Naive B cell (primary cell): ENCODE data around the gene NUP58. TPM values are rescaled to one million over a fixed set of nuclear protein-coding genes. Genes with fewer than 3 reads are reported as not detected.

Experiments
- ATAC-seq, 2 donors: fragments of 150-1000 bp; cut with Tn5 transposase; 2 replicates each; pipeline ENCODE4 v1.10.0; 2021; ENCODE audit warnings: low read depth in 2 of 2, mild to moderate bottlenecking in 2 of 2, moderate library complexity in 2 of 2
- DNase-seq: peaks from one replicate; pipeline ENCODE4 v3.0.0; 2022
- H3K27ac Mint-ChIP-seq, 6 donors: one replicate each; pipeline ENCODE4 v1.8.0; 2020 to 2022; ENCODE audit warnings: mild to moderate bottlenecking in 6 of 6, mixed read lengths in 6 of 6, moderate library complexity in 5 of 6, inconsistent platforms in 2 of 6
- H3K27me3 Mint-ChIP-seq, 3 donors: one replicate each; pipeline ENCODE4 v1.8.0; 2021 to 2022; ENCODE audit warnings: mixed read lengths in 3 of 3, mild to moderate bottlenecking in 1 of 3
- H3K36me3 Mint-ChIP-seq, 2 donors: one replicate each; pipeline ENCODE4 v1.8.0; 2020 to 2022; ENCODE audit warnings: mixed read lengths in 2 of 2, inconsistent platforms in 1 of 2, mild to moderate bottlenecking in 1 of 2
- H3K4me1 Mint-ChIP-seq, 3 donors: one replicate each; pipeline ENCODE4 v1.8.0; 2020 to 2022; ENCODE audit warnings: mixed read lengths in 3 of 3, inconsistent platforms in 1 of 3, mild to moderate bottlenecking in 1 of 3, moderate library complexity in 1 of 3
- H3K4me3 Mint-ChIP-seq, 8 donors: one replicate each; pipeline ENCODE4 v1.8.0; 2020 to 2022; ENCODE audit warnings: mild to moderate bottlenecking in 8 of 8, mixed read lengths in 8 of 8, moderate library complexity in 8 of 8, inconsistent platforms in 2 of 8
- H3K9me3 Mint-ChIP-seq, 7 donors: one replicate each; pipeline ENCODE4 v1.8.0; 2020 to 2022; ENCODE audit warnings: mixed read lengths in 7 of 7, mild to moderate bottlenecking in 5 of 7, inconsistent platforms in 2 of 7, moderate library complexity in 1 of 7
- polyA plus RNA-seq, 6 donors: library from polyadenylated mRNA; unstranded; fragments of 300-500 nt; fragmentation: Illumina TruSeq; gene quantifications; one replicate each; pipeline ENCODE4 v1.2.3, GENCODE V29; 2021; ENCODE audit warnings: low read depth in 6 of 6

NUP58 gene
- polyA plus RNA-seq, 6 donors from 2014 or later: 14.5 to 24.9 (median 20.6) TPM

DNA sequence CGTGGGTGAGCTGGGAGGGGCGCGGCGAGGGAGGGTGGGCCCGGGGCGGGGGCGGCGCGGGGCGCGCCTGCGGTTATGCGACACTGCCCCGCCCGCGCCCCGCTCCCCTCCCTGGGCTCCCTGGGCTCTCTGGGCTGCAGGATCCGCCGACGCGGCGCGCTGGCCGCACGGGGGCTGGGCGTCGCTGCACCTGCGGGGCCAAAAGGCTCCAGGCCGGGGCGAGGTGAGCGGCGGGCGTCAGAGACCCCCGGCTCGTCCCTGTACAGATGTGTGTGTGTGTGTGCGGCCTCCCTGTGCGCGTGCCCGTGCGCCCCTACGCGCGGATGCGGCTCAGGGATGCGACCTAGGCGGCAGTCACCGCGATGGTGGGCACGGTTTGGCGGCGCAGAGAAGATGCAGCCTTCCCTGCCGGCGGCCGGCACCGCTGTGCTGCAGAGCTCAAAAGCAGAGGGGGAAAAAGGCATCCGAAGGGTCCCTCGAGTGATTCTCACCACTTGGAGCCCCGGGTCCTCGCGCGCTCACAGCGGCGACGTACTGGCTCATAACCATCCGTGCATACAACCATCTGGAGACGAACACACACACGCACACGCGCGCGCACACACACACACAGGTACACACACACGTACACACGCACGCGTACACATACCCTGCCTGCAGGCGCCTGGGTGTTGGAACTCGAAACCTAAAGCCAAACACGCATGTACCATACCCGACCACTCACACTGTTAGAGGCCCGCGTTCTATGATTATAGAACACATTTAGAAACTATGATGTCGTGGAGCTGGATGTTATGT lies 71.1 kb downstream of the NUP58 start:
- no peaks in the 10 kb centered on the region for H3K36me3 Mint-ChIP-seq
- no peak overlapping the region for H3K27ac Mint-ChIP-seq
- H3K9me3 Mint-ChIP-seq: peaks cover 0 to 3% (median 0%) of the 10 kb centered on the region in 7 donors
- no peak for DNase-seq
- ATAC-seq: peak in 1 of 2 donors; percentile 18
- peaks cover 4 to 9% (median 8%) of the 10 kb centered on the region in 3 donors for H3K4me1 Mint-ChIP-seq
- H3K4me3 Mint-ChIP-seq: peak overlapping the region in 5 of 8 donors; percentile 22 to 80 (median 49)
- peaks cover 67 to 71% (median 70%) of the 10 kb centered on the region in 3 donors for H3K27me3 Mint-ChIP-seq

DNA sequence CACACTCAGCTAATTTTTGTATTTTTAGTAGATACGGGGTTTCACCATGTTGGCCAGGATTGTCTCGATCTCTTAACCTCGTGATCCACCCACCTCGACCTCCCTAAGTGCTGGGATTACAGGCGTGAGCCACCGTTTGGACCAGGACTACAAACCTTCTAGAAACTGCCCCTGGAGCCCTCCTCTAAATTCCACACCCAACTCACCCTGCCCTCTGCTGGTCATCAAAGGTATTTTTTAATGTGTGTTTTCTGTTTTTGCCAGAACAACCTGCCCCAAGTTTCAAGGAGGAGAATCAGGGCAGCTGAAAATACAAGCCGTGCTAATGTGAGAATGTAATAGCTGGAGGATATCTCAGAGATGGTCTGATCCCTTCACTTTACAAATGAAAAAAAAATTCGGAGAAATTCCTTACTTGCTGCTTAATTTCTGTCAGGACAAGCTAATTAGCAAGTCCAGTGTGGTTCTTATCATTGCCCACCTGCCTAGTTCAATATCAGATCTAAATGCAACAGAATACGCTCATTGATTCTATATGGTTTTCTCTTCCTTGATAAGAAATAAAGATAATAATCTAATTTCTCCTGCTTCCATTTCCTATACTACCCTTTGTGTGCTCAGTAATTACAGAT lies 74.4 kb downstream of the NUP58 start:
- Mint-ChIP-seq H3K4me3 (no peak overlapping the region), H3K4me1 (peaks cover 4 to 8% (median 4%) of the 10 kb centered on the region in 3 donors), H3K36me3 (no peaks in the 10 kb centered on the region), H3K9me3 (peaks cover 0 to 3% (median 0%) of the 10 kb centered on the region in 7 donors), H3K27me3 (peaks cover 46 to 63% (median 59%) of the 10 kb centered on the region in 3 donors), H3K27ac (no peak overlapping the region)
- DNase-seq (peak; percentile 43), ATAC-seq (no peak)

DNA sequence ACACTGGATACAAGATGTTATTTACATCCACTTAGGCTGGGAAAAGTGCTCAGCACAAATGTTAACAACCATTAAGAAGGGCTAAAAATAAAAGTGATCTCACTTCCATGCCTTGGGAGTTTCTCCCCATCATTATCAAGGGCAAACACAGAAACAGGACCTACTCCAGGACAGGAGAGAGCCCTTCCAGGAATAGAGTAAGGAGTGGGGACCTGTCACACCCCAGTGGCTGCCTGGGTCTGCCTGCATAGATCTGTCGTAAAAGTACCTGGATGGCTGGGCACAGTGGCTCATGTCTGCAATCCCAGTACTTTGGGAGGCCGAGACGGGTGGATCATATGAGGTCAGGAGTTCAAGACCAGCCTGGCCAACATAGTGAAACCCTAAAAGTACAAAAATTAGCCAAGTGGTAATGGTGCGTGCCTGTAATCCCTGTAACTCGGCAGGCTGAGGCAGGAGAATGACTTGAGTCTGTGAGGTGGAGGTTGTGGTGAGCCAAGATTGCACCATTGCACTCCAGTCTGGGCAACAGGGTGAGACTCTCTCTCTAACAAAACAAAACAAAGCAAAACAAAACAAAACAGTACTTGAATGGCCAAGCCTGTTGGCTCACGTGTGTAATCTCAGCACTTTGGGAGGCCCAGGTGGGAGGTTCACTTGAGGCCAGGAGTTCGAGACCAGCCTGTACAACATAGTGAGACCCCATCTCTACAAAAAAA lies 76.0 kb downstream of the NUP58 start:
- Mint-ChIP-seq H3K36me3 (no peaks in the 10 kb centered on the region), H3K27ac (no peak overlapping the region), H3K4me1 (peaks cover 0 to 4% (median 1%) of the 10 kb centered on the region in 3 donors), H3K9me3 (no peaks in the 10 kb centered on the region), H3K4me3 (no peak overlapping the region), H3K27me3 (peaks cover 47 to 66% (median 61%) of the 10 kb centered on the region in 3 donors)
- no peak for ATAC-seq
- no peak for DNase-seq

DNA sequence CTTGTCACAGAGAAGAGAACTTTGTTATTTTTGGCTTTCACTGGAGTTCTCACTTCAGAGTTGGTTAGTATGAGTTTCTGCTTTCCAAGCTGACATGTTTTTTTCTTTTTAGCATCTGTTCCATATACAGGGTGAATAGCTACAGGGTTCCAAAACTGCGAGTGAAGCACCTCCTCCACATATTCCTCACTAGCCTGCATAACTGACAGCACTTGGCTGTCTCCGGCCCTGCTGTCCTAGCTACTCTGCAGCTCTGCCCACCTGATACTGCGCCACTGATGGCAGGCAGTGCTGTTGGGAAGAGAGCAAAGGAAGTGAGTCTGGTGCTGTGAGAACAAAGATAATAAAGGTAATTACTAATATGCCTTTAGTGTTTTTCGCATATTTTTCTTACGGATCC lies 77.1 kb downstream of the NUP58 start:
- no peak overlapping the region for H3K4me3 Mint-ChIP-seq
- H3K27ac Mint-ChIP-seq: no peak overlapping the region
- no peaks in the 10 kb centered on the region for H3K9me3 Mint-ChIP-seq
- H3K36me3 Mint-ChIP-seq: no peaks in the 10 kb centered on the region
- peaks cover 41 to 58% (median 56%) of the 10 kb centered on the region in 3 donors for H3K27me3 Mint-ChIP-seq
- ATAC-seq (no peak), DNase-seq (no peak)
- H3K4me1 Mint-ChIP-seq: peaks cover 0 to 4% (median 1%) of the 10 kb centered on the region in 3 donors

DNA sequence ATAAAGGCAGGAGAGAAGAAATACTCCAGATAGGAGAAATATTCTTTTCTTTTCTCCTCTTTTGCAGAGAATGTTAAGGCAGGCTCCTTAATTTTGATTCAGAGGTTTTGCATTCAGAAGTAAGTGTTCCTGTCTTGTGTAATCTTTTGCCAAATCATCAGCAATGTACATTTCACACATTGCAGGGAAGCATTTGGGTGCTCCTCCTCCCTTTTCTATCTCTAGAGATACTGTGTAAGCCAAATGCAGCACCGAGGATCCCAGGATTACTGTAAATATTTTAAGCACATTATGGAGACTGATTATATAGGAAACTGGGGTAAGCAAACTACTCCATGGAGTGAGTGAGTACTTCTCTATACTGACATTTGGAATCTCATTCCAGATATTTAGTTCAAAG lies 77.6 kb downstream of the NUP58 start:
- peaks cover 0 to 4% (median 1%) of the 10 kb centered on the region in 3 donors for H3K4me1 Mint-ChIP-seq

DNA sequence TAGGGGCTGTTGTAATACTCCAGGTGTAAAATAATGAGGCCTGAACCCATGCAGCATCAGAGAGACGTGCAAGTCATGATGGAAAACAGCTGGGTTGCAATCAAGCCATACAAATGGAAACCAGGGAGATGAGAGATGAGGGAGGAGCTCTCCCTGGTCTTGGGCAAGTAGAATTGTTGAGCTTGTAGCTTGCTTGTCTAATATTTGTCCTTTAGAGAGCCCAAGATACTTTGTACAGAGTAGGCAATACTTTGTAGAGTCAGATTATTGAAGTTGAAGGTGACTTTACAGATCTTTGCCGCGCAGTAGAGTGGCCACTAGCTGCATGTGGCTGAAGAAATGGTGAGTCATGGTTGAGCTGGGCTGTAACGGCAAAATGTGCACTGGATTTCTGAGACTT lies 78.7 kb downstream of the NUP58 start:
- Mint-ChIP-seq H3K4me3 (no peak overlapping the region), H3K4me1 (peaks cover 0 to 4% (median 1%) of the 10 kb centered on the region in 3 donors), H3K36me3 (no peaks in the 10 kb centered on the region), H3K27me3 (peaks cover 35 to 59% (median 52%) of the 10 kb centered on the region in 3 donors), H3K9me3 (peaks cover 0 to 4% (median 0%) of the 10 kb centered on the region in 7 donors), H3K27ac (no peak overlapping the region)
- DNase-seq (no peak), ATAC-seq (no peak)

More for the DNA sequence above, 77.6 kb downstream of the NUP58 start:
- DNase-seq (no peak), ATAC-seq (no peak)
- Mint-ChIP-seq H3K27me3 (peaks cover 40 to 58% (median 52%) of the 10 kb centered on the region in 3 donors), H3K27ac (no peak overlapping the region), H3K36me3 (no peaks in the 10 kb centered on the region), H3K4me3 (no peak overlapping the region), H3K9me3 (no peaks in the 10 kb centered on the region)

DNA sequence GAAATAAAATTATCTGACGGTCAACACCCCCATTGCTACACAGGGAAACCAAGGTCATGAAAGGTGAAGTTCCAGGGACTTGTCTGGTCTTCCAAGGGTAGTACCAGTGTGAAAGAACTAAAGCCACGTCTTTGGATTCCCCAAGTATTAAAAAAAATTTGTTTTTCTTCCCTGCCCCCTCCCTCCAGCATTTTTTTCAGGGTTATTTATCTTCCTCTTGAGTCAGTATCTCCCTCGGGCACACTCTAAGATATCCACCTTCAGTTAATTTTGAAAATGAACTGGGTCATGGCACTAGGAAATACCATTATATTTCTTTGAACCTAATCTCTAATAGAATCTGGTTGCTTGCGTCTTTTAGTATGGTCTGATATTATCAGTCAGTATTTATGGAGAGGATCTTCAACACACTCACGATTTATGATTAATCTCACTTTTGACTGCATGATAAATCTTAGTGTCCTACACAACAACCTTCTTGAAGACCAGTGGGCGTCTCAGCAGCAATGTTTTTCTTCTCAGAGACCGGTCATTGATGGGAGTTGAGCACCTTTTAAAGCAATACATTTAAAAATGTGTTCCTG lies 79.4 kb downstream of the NUP58 start:
- H3K36me3 Mint-ChIP-seq: no peaks in the 10 kb centered on the region
- H3K27me3 Mint-ChIP-seq: peaks cover 28 to 52% (median 46%) of the 10 kb centered on the region in 3 donors
- peaks cover 0 to under 1% (median 0%) of the 10 kb centered on the region in 3 donors for H3K4me1 Mint-ChIP-seq
- no peak overlapping the region for H3K4me3 Mint-ChIP-seq
- ATAC-seq: no peak
- DNase-seq: no peak
- peaks cover 0 to 4% (median 0%) of the 10 kb centered on the region in 7 donors for H3K9me3 Mint-ChIP-seq
- H3K27ac Mint-ChIP-seq: no peak overlapping the region

DNA sequence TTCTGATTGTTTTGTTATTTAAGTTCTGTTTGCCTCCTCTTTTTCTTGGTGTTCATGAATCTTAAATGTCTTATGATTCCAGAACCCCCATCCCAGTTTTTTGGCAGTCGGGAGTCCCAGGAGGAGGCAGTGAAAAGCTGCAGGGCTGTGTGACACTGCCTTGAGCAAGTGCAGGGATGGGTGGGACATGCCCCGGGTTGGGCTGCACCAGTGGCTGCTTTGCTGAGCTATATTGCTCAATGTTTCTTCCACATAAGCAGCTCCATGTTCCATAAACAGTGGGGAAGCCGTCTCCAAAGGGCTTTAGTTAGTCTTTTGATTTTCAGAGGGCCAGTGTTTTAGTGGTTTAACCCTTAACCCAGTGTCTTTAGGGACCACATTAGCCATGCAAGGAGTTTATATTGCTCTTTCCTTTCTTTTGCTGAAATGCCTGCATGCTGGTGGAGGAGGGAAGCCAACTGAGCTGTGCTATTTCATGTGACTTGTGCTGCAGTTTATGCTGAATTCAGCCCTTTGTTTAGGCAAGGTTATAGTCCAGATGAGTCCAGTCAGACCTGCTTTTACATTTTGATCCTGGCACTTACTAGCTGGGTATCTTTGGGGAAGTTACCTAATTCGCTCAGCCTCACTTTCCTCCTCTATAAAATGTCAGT lies 83.5 kb downstream of the NUP58 start:
- Mint-ChIP-seq H3K4me1 (no peaks in the 10 kb centered on the region), H3K36me3 (no peaks in the 10 kb centered on the region), H3K9me3 (peaks cover 0 to 4% (median 0%) of the 10 kb centered on the region in 7 donors), H3K27ac (no peak overlapping the region), H3K4me3 (no peak overlapping the region), H3K27me3 (peaks cover 30 to 52% (median 52%) of the 10 kb centered on the region in 3 donors)
- DNase-seq: no peak
- ATAC-seq: no peak

DNA sequence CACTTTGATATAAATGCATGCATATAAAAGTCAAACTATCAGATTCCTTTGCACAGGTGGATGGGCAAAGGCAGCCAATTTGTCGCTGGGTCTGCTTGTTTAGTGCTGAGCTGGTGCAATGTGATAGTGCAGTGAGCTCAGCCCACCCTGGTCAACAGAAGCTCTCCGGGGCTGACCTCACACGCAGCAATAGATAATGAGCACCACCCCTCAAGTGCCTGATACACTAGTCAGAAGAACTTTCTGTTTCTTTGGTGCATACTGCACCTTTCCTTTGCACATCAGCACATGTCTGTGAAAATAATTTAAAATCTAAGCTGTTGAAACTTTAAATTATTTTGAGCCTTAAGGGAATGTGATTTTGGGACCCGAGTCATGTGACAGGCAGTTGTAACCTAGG lies 90.5 kb downstream of the NUP58 start:
- Mint-ChIP-seq H3K4me3 (peak overlapping the region in 1 of 8 donors; percentile 77), H3K9me3 (peaks cover 0 to 13% (median 9%) of the 10 kb centered on the region in 7 donors), H3K4me1 (no peaks in the 10 kb centered on the region), H3K27me3 (peaks cover 20 to 49% (median 27%) of the 10 kb centered on the region in 3 donors), H3K36me3 (no peaks in the 10 kb centered on the region), H3K27ac (no peak overlapping the region)
- ATAC-seq (no peak), DNase-seq (no peak)

Other genes with a start within 250 kb of the NUP58 start
- gene PABPC3, start 205.5 kb upstream of the NUP58 start, polyA plus RNA-seq: under 1 TPM in 5 of 6 donors, not detected in 1; 0.08 to 0.14 (median 0.09) TPM
- gene AMER2, start 129.3 kb upstream of the NUP58 start, polyA plus RNA-seq: not detected
- 10 to 100 TPM in 1 of 6 donors, 1 to 10 TPM in 5; 7.1 to 10.7 (median 8.5) TPM for gene MTMR6, start 14.1 kb upstream of the NUP58 start, polyA plus RNA-seq
- under 1 TPM in 1 of 6 donors, not detected in 5; 0.03 TPM for gene ATP8A2, start 70.3 kb downstream of the NUP58 start, polyA plus RNA-seq